H1 (cell line): ENCODE measurements around the gene ANLN. TPM values are rescaled to one million over a fixed set of nuclear protein-coding genes. Genes with fewer than 3 reads are reported as not detected.

Source experiments
- CTCF ChIA-PET: fragments of 300-600 bp; sonication (Branson Sonifier 250); formaldehyde crosslinking; loops from one replicate; lab custom pipeline; 2021; ENCODE audit not compliant: partially characterized antibody; lab: Charles Lee
- POLR2A ChIA-PET: fragments of 300-600 bp; sonication (Branson Sonifier 250); formaldehyde crosslinking; loops from one replicate; lab custom pipeline; 2021; ENCODE audit warnings: inconsistent platforms; ENCODE audit not compliant: partially characterized antibody; lab: Charles Lee
- DNase-seq, 2 experiments: peaks; one replicate each; pipeline versions ENCODE4 v3.0.0 to v3.0.0-alpha.2; 2010 to 2022; ENCODE audit warnings: low spot score in 2 of 2, low read depth in 1 of 2, mixed read lengths in 1 of 2
- FAIRE-seq: peaks from 2 replicates; lab custom pipeline; 2011; peaks lifted over from hg19 to GRCh38; lab: Jason Lieb, UNC
- H2AFZ ChIP-seq: 2 replicates; pipeline ENCODE4 v1.8.1; 2012; ENCODE audit warnings: low read length, inconsistent platforms
- H2AK5ac ChIP-seq: 2 replicates; pipeline ENCODE4 v1.6.1; 2013; ENCODE audit warnings: low read depth, low read length
- H2BK120ac ChIP-seq: replicated peaks from 2 replicates; pipeline ENCODE3; 2013; ENCODE audit warnings: low read depth, low read length, inconsistent platforms
- H2BK12ac ChIP-seq: 2 replicates; pipeline ENCODE4 v1.6.1; 2013; ENCODE audit warnings: low read depth, low read length
- H2BK15ac ChIP-seq: 2 replicates; pipeline ENCODE4 v1.6.1; 2013; ENCODE audit warnings: low read length
- H2BK20ac ChIP-seq: 2 replicates; pipeline ENCODE4 v1.6.1; 2013; ENCODE audit warnings: low read length
- H2BK5ac ChIP-seq: 2 replicates; pipeline ENCODE4 v1.6.1; 2013; ENCODE audit warnings: low read depth, low read length
- H3K14ac ChIP-seq: 2 replicates; pipeline ENCODE4 v1.6.1; 2013; ENCODE audit warnings: inconsistent platforms; ENCODE audit not compliant: insufficient read length
- H3K18ac ChIP-seq: 2 replicates; pipeline ENCODE4 v1.6.1; 2013; ENCODE audit warnings: low read length; ENCODE audit errors: extremely low read depth
- H3K23ac ChIP-seq: 2 replicates; pipeline ENCODE4 v1.6.1; 2013; ENCODE audit warnings: inconsistent platforms; ENCODE audit not compliant: insufficient read length
- H3K23me2 ChIP-seq: 2 replicates; pipeline ENCODE4 v1.6.1; 2013; ENCODE audit warnings: low read depth, low read length
- H3K27ac ChIP-seq: 2 replicates; pipeline ENCODE4 v1.6.1; 2011; ENCODE audit warnings: low read depth, low read length, inconsistent platforms
- H3K27me3 ChIP-seq, 4 experiments: replicated peaks in 1 of 4; 1 replicate in 1 of 4; 2 replicates in 3 of 4; pipeline versions ENCODE4 v1.6.1 to v1.8.1; 2011 to 2013; ENCODE audit warnings: low read length in 3 of 4, mild to moderate bottlenecking in 3 of 4, inconsistent platforms in 2 of 4, mixed read lengths in 2 of 4, moderate library complexity in 1 of 4; ENCODE audit not compliant: control insufficient read depth in 3 of 4, insufficient read depth in 3 of 4; ENCODE audit errors: extremely low read depth in 1 of 4
- H3K36me3 ChIP-seq, 4 experiments: 2 replicates each; pipeline versions ENCODE4 v1.6.1 to v1.8.1; 2011 to 2013; ENCODE audit warnings: mild to moderate bottlenecking in 4 of 4, low read length in 3 of 4, moderate library complexity in 2 of 4, control low read depth in 1 of 4, inconsistent platforms in 1 of 4; ENCODE audit not compliant: insufficient read depth in 4 of 4, control insufficient read depth in 2 of 4
- H3K4ac ChIP-seq: replicated peaks from 2 replicates; pipeline ENCODE3; 2013; ENCODE audit warnings: low read length, low read depth, mixed read lengths, inconsistent platforms; ENCODE audit not compliant: insufficient read length
- H3K4me1 ChIP-seq, 4 experiments: replicated peaks in 1 of 4; 1 replicate in 1 of 4; 2 replicates in 3 of 4; pipeline versions ENCODE4 v1.6.1 to v1.8.1; 2011 to 2013; ENCODE audit warnings: low read length in 3 of 4, inconsistent platforms in 2 of 4, mixed read lengths in 1 of 4; ENCODE audit not compliant: insufficient read depth in 4 of 4, control insufficient read depth in 3 of 4
- H3K4me2 ChIP-seq, 2 experiments: 2 replicates each; pipeline versions ENCODE4 v1.6.1 to v1.8.1; 2011 to 2013; ENCODE audit warnings: low read depth in 2 of 2, low read length in 2 of 2, control low read depth in 1 of 2, inconsistent platforms in 1 of 2, mild to moderate bottlenecking in 1 of 2; ENCODE audit not compliant: insufficient read depth in 1 of 2
- H3K4me3 ChIP-seq, 4 experiments: fragments of 200-600, 300-600 bp in 1 of 4; sonication (generic), shearing (Covaris generic), sonication (Bioruptor Twin) in 1 of 4; 2 replicates each; pipeline versions ENCODE4 v1.5.1 to v1.8.1; 2011 to 2016; ENCODE audit warnings: low read length in 4 of 4, low read depth in 3 of 4, control low read depth in 2 of 4, inconsistent platforms in 2 of 4, mild to moderate bottlenecking in 2 of 4, mixed read lengths in 1 of 4, moderate library complexity in 1 of 4; ENCODE audit not compliant: insufficient read depth in 2 of 4; ENCODE audit errors: extremely low read depth in 1 of 4
- H3K56ac ChIP-seq: replicated peaks from 2 replicates; pipeline ENCODE3; 2013; ENCODE audit warnings: low read depth, mild to moderate bottlenecking, mixed read lengths, low read length, inconsistent platforms; ENCODE audit not compliant: insufficient read length
- H3K79me1 ChIP-seq: 2 replicates; pipeline ENCODE4 v1.6.1; 2013; ENCODE audit warnings: low read depth, low read length, control low read depth
- H3K79me2 ChIP-seq, 2 experiments: 2 replicates each; pipeline versions ENCODE4 v1.6.1 to v1.8.1; 2012 to 2013; ENCODE audit warnings: low read length in 2 of 2, mild to moderate bottlenecking in 2 of 2, inconsistent platforms in 1 of 2; ENCODE audit not compliant: insufficient read depth in 2 of 2, control insufficient read depth in 1 of 2
- H3K9ac ChIP-seq, 4 experiments: replicated peaks in 1 of 4; 1 replicate in 1 of 4; 2 replicates in 3 of 4; pipeline versions ENCODE4 v1.6.1 to v1.8.1; 2011 to 2013; ENCODE audit warnings: low read depth in 3 of 4, low read length in 3 of 4, control low read depth in 2 of 4, mild to moderate bottlenecking in 2 of 4, moderate library complexity in 2 of 4, inconsistent platforms in 1 of 4; ENCODE audit errors: extremely low read depth in 1 of 4
- H3K9me3 ChIP-seq, 2 experiments: 2 replicates each; pipeline versions ENCODE4 v1.6.1 to v1.8.1; 2012 to 2013; ENCODE audit warnings: mild to moderate bottlenecking in 2 of 2, moderate library complexity in 2 of 2, control low read depth in 1 of 2, inconsistent platforms in 1 of 2, low read depth in 1 of 2, low read length in 1 of 2, mixed read lengths in 1 of 2; ENCODE audit not compliant: insufficient read depth in 2 of 2
- H4K20me1 ChIP-seq, 2 experiments: replicated peaks in 1 of 2; 2 replicates each; pipeline versions ENCODE3 to v1.8.1; 2011 to 2013; ENCODE audit warnings: inconsistent platforms in 2 of 2, low read length in 2 of 2, mild to moderate bottlenecking in 1 of 2; ENCODE audit not compliant: insufficient read depth in 2 of 2, control insufficient read depth in 1 of 2
- H4K5ac ChIP-seq: 2 replicates; pipeline ENCODE4 v1.6.1; 2013; ENCODE audit warnings: low read length, low read depth, mixed read lengths, inconsistent platforms; ENCODE audit not compliant: insufficient read length
- H4K8ac ChIP-seq: 2 replicates; pipeline ENCODE4 v1.8.0; 2013; ENCODE audit warnings: mild to moderate bottlenecking, moderate library complexity, low read length, inconsistent platforms; ENCODE audit not compliant: insufficient read depth; ENCODE audit errors: extremely low read depth
- H4K91ac ChIP-seq: replicated peaks from 2 replicates; pipeline ENCODE3; 2013; ENCODE audit warnings: low read length, mixed read lengths, inconsistent platforms; ENCODE audit not compliant: insufficient read length
- BACH1 ChIP-seq: IDR thresholded peaks from 2 replicates; pipeline ENCODE4 v1.6.1; 2012; ENCODE audit warnings: low read length, improper control_type of control experiment
- GABPA ChIP-seq: IDR thresholded peaks from 2 replicates; pipeline ENCODE4 v1.6.1; 2011; ENCODE audit warnings: mild to moderate bottlenecking, low read length, moderate library complexity, borderline replicate concordance; ENCODE audit not compliant: insufficient read depth
- RFX5 ChIP-seq: IDR thresholded peaks from 2 replicates; pipeline ENCODE4 v1.6.1; 2011; ENCODE audit warnings: low read depth, low read length, improper control_type of control experiment, borderline replicate concordance
- TAF7 ChIP-seq: optimal IDR thresholded peaks from 2 replicates; pipeline ENCODE3; 2011; ENCODE audit warnings: low read depth, mild to moderate bottlenecking, inconsistent platforms, low read length, moderate library complexity, borderline replicate concordance
- WGBS, 2 experiments: shearing (Covaris generic) in 1 of 2; methylation state at CpG; one replicate each; pipeline versions ENCODE4 v1.1.6 to v1.1.7; 2013 to 2015; ENCODE audit warnings: low lambda C conversion rate in 2 of 2, mixed read lengths in 2 of 2, inconsistent platforms in 1 of 2, low coverage in 1 of 2, missing lambda C conversion rate in 1 of 2; ENCODE audit not compliant: insufficient replicate concordance in 2 of 2, insufficient coverage in 1 of 2, insufficient read length in 1 of 2; ENCODE audit errors: extremely low coverage in 1 of 2, missing lambda C conversion rate in 1 of 2; 5-methylcytosine and 5-hydroxymethylcytosine counted together
- polyA plus RNA-seq, 7 experiments: library from polyadenylated mRNA; depleted of rRNA in 3 of 7; stranded (reverse) in 5 of 7; unstranded in 2 of 7; fragments of >200 nt in 5 of 7; fragments of 200-250 nt in 2 of 7; gene quantifications; 1 replicate in 5 of 7; 2 replicates in 1 of 7; 4 replicates in 1 of 7; pipeline versions ENCODE4 v1.2.1 to v1.2.3, GENCODE V29; 2011 to 2013; ENCODE audit warnings: missing spikeins in 2 of 7, mixed read lengths in 2 of 7
- total RNA-seq: library from RNA; stranded (reverse); fragmentation: NEBNext Ultra II Directional; extraction: Animal tissue kit (Norgen Biotek cat#: 25700); gene quantifications from 2 replicates; pipeline ENCODE4 v1.2.1, GENCODE V29; 2021

The ANLN gene
- total and polyA plus RNA-seq, 2 of the 8 experiments (the other 6 are each of a cell fraction or from before 2014, with no cell fraction given), result 18.5 to 90.1 TPM

- Histone ChIP-seq H3K18ac (no peak overlapping the region), H3K27ac (no peak overlapping the region), H2BK120ac (no peak overlapping the region), H3K56ac (no peak overlapping the region), H3K23ac (no peak overlapping the region), H3K27me3 (no peaks in the 10 kb centered on the region), H4K8ac (no peak overlapping the region), H3K4me2 (no peak overlapping the region), H3K9ac (no peak overlapping the region), H3K4me3 (no peak overlapping the region), H4K20me1 (peaks cover 0 to 2% of the 10 kb centered on the region in 2 experiments), H2AK5ac (no peak overlapping the region), H3K4me1 (peaks cover 10 to 15% (median 13%) of the 10 kb centered on the region in 4 experiments; a peak in 6 of 7 replicates), H3K79me1 (peaks cover 2% of the 10 kb centered on the region; the same call in 1 of the 2 replicates), H3K9me3 (peaks cover 2 to 4% of the 10 kb centered on the region in 2 experiments; a peak in 1 of 4 replicates), H2BK20ac (no peak overlapping the region), H2BK5ac (no peak overlapping the region), H3K4ac (no peak overlapping the region), H3K23me2 (peaks cover 5% of the 10 kb centered on the region; the same call in 1 of the 2 replicates), H3K79me2 (peaks cover 20 to 57% of the 10 kb centered on the region in 2 experiments), H4K91ac (no peak overlapping the region), H3K36me3 (peaks cover 6 to 32% (median 21%) of the 10 kb centered on the region in 4 experiments), H3K14ac (no peak overlapping the region), H4K5ac (no peak overlapping the region), H2BK15ac (no peak overlapping the region), H2BK12ac (no peak overlapping the region), H2AFZ (no peak overlapping the region)
- no peak for FAIRE-seq
- TF ChIP-seq BACH1, result no peak
- TF ChIP-seq TAF7, result no peak
- TF ChIP-seq GABPA, result no peak
- TF ChIP-seq RFX5, result no peak
- 95% methylated on average over 1 of the region's 1 CpG; no CpG with 5 or more reads in 1 of the 2 experiments for WGBS, 2 experiments
- no peak for DNase-seq
- ChIA-PET CTCF (no interaction called here), POLR2A (no interaction called here)
Measured at GRCh38 chr7:36395171-36395894, 5.7 kb downstream of the ANLN start.
